GM12872 (cell line): ENCODE measurements around the gene JCAD.

Experiments used
- CTCF ChIP-seq: IDR thresholded peaks from 3 replicates; pipeline ENCODE4 v1.5.1; 2011; ENCODE audit warnings: low read depth, mild to moderate bottlenecking, low read length, moderate library complexity; ENCODE audit not compliant: insufficient read depth

Gene JCAD

GRCh38 chr10:30007406-30007805 lies 52.0 kb downstream of the JCAD start:
- no peak for TF ChIP-seq CTCF

GRCh38 chr10:30006410-30006809 lies 53.0 kb downstream of the JCAD start:
- TF ChIP-seq CTCF = no peak

- TF ChIP-seq CTCF = peak; percentile 95
Observed at GRCh38 chr10:30002426-30003266, 56.7 kb downstream of the JCAD start.

- no peak for TF ChIP-seq CTCF
Observed at GRCh38 chr10:30000802-30001571, 58.4 kb downstream of the JCAD start.

- peak; percentile 100 for TF ChIP-seq CTCF
Observed at GRCh38 chr10:29998142-29998808, 61.1 kb downstream of the JCAD start.

GRCh38 chr10:29994811-29995210 lies 64.6 kb downstream of the JCAD start:
- no peak for TF ChIP-seq CTCF

- TF ChIP-seq CTCF = no peak
Observed at GRCh38 chr10:29993319-29993915, 66.0 kb downstream of the JCAD start.
